ENCODE results near the gene MMAB.

DNA sequence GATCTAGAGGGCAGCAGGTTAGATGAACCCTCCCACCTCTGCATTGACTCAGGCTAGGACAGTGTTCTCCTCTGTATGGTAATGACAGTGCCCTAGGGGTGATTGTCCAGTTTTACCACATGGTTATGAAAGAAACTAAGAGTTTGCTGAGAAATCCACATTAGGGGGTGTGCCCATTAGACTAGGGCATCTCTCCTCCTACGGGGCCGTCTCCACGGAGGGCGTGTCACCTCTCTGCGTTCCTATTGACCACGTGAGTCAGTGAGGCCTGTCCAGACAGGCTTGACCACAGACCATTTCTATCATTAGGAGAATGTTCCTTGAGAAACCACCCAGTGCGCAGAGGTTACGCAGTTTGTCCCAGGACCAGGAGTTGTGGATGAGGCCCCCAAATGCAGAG is 8.6 kb upstream of the MMAB start:
- no peak for TF ChIP-seq CTCF (conservative IDR thresholded peaks at IDR 0.05; ENCODE audit: low read depth, low read length)
- TF ChIP-seq EZH2 (IDR thresholded peaks at IDR 0.05; ENCODE audit: low read length, unreplicated experiment): no peak
- TF ChIP-seq EZH2phosphoT487 (IDR thresholded peaks at IDR 0.05; ENCODE audit: borderline replicate concordance, low read length): no peak
